ENCODE measurements around the gene FLNA. TPM values are rescaled to one million over a fixed set of nuclear protein-coding genes. Genes with fewer than 3 reads are reported as not detected.

Gene FLNA
- total and polyA plus RNA-seq, 4 experiments from 2014 or later = 87.4 to 871 (median 761) TPM

DNA sequence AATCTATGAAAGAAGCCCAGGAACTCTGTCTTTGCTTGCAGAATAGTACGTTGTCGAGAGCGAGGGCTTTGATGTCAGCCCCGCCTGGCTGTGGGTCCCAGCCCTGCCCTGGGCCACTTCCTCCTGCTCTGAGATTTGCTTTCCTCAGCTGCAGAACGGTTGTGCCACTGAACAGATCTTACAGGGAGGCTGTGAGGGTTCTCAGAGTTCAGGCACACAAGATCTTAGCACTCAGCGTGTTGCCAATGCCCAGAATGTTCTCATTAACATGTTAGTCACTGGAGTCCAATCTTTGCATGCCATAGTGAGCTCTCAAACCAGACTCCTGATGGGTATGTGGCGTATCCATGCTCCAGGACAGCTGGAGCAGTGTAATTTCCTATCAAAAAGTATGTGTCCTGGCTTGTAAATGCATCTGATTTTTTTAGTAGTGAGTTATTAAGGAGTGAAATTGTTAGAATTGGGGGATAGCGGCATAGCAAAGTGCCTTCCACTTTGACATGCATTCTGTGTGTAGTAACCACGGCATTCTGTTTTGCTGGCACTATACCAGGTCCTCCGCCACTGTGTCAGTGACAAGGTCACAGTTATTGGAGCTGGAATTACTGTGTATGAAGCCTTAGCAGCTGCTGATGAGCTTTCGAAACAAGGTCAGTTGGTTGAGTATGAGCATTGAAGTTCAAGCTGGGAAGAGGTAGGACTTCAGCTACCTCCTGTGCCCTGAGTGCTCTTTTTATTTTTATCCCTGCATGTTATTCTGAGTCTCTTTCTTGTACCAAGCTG is 47.2 kb downstream of the FLNA start:
- ChIA-PET POLR2A (ENCODE audit: partially characterized antibody) (interaction anchor here (0.6 to 3.5 kb wide), 17 partner anchors 10 to 361 kb away, joined by 3 to 19 read pairs (median 5); partner anchors contain the start of genes RPL10 and TAFAZZIN), CTCF (ENCODE audit: partially characterized antibody) (interaction anchor here (1.0 to 3.2 kb wide), 7 partner anchors 9 to 192 kb away, joined by 3 to 15 read pairs (median 5); partner anchors contain the start of gene FLNA)
- Histone ChIP-seq H3K27ac (ENCODE audit: low read depth, low read length) (peak overlapping the region; percentile 26), H3K4me3 (ENCODE audit: low read length in 2 of 2) (peak overlapping the region; percentile 23 to 37), H3K4me1 (ENCODE audit: insufficient read depth, low read length) (peaks cover 49% of the 10 kb centered on the region), H3K36me3 (ENCODE audit: insufficient read depth, low read length) (no peaks in the 10 kb centered on the region), H3K27me3 (ENCODE audit: insufficient read depth, low read length) (no peaks in the 10 kb centered on the region), H3K9me3 (ENCODE audit: control insufficient read depth in 1 of 2, low read length in 2 of 2) (no peaks in the 10 kb centered on the region)
- DNase-seq = peak; percentile 60 to 68 (median 63)
- Mint-ChIP-seq H3K9me3 (no peaks in the 10 kb centered on the region), H3K27ac (peak overlapping the region; percentile 81 to 97 (median 90)), H3K4me3 (peak overlapping the region; percentile 65 to 87 (median 74)), H3K36me3 (no peaks in the 10 kb centered on the region), H3K27me3 (no peaks in the 10 kb centered on the region), H3K4me1 (peaks cover 24 to 50% (median 35%) of the 10 kb centered on the region in 4 donors)
- intact Hi-C loops (cut with micrococcal nuclease) = no loop called here

DNA sequence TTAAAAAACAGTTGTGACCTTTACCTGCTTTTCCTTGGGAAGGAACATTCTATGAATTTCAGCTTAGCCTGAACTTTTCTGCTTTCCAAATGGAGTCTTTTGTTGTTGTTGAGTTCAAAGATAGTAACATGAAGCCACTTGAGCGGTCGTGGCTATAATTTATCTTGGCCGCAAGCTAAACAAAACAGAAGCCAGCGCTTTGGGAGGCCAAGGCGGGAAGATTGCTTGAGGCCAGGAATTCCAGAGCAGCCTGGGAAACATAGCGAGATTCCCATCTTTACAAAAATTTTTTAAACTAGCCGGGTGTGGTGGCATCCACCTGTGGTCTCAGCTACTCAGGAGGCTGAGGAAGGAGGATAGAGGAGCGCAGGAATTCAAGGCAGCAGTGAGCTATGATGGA is 48.9 kb downstream of the FLNA start:
- H3K4me1 ChIP-seq (ENCODE audit: insufficient read depth, low read length) = peaks cover 60% of the 10 kb centered on the region
- Mint-ChIP-seq H3K27me3 (no peaks in the 10 kb centered on the region), H3K4me3 (no peak overlapping the region), H3K9me3 (no peaks in the 10 kb centered on the region), H3K36me3 (no peaks in the 10 kb centered on the region), H3K4me1 (peaks cover 34 to 62% (median 46%) of the 10 kb centered on the region in 4 donors), H3K27ac (peak overlapping the region in 6 of 7 donors; percentile 24 to 97 (median 77))
- no peak overlapping the region for H3K4me3 ChIP-seq (ENCODE audit: low read length in 2 of 2)
- POLR2A ChIA-PET (ENCODE audit: partially characterized antibody) = interaction anchor here (2.2 to 3.5 kb wide), 2 partner anchors 9 to 72 kb away, joined by 16 to 19 read pairs; partner anchors contain the start of gene RPL10
- CTCF ChIA-PET (ENCODE audit: partially characterized antibody) = interaction anchor here (1.1 to 1.5 kb wide), 2 partner anchors 17 to 51 kb away, joined by 3 read pairs; no protein-coding TSS in a partner anchor
- H3K9me3 ChIP-seq (ENCODE audit: control insufficient read depth in 1 of 2, low read length in 2 of 2) = no peaks in the 10 kb centered on the region
- intact Hi-C loops (cut with micrococcal nuclease) = no loop called here
- H3K36me3 ChIP-seq (ENCODE audit: insufficient read depth, low read length) = no peaks in the 10 kb centered on the region
- H3K27me3 ChIP-seq (ENCODE audit: insufficient read depth, low read length) = no peaks in the 10 kb centered on the region
- no peak for DNase-seq
- H3K27ac ChIP-seq (ENCODE audit: low read depth, low read length) = peak overlapping the region; percentile 26

DNA sequence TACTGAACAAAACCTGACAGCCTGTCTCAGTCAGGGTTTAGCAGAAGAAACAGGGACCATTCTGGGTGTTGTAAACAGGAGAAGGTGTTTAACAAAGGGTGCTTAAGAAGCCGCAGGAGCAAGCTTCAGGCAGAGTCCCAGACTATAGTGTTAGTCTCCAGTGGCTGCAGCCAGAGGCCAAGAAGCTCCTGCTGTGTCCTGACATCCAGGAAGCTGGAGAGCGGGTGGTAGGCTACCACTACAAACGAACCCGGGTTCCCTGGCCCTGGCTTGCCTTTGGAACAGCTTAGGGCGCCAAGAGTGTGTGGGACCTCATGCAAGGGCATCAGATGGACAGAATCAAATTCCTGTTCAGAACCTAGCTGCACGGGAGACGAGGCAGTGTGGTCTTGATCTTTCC is 50.9 kb downstream of the FLNA start:
- H3K27ac Mint-ChIP-seq = peak overlapping the region in 2 of 7 donors; percentile 2 to 4
- H3K36me3 ChIP-seq (ENCODE audit: insufficient read depth, low read length) = no peaks in the 10 kb centered on the region
- no peak overlapping the region for H3K4me3 ChIP-seq (ENCODE audit: low read length in 2 of 2)
- peaks cover 0 to 2% (median 0%) of the 10 kb centered on the region in 8 donors for H3K9me3 Mint-ChIP-seq
- no peak for DNase-seq
- H3K27me3 Mint-ChIP-seq = no peaks in the 10 kb centered on the region
- ChIA-PET CTCF (ENCODE audit: partially characterized antibody) (no interaction called here), POLR2A (ENCODE audit: partially characterized antibody) (no interaction called here)
- H3K27me3 ChIP-seq (ENCODE audit: insufficient read depth, low read length) = no peaks in the 10 kb centered on the region
- peaks cover 33 to 55% (median 44%) of the 10 kb centered on the region in 4 donors for H3K4me1 Mint-ChIP-seq
- H3K4me1 ChIP-seq (ENCODE audit: insufficient read depth, low read length) = peaks cover 48% of the 10 kb centered on the region
- H3K27ac ChIP-seq (ENCODE audit: low read depth, low read length) = no peak overlapping the region
- intact Hi-C loops (cut with micrococcal nuclease) = no loop called here
- H3K4me3 Mint-ChIP-seq = no peak overlapping the region
- H3K9me3 ChIP-seq (ENCODE audit: control insufficient read depth in 1 of 2, low read length in 2 of 2) = no peaks in the 10 kb centered on the region
- H3K36me3 Mint-ChIP-seq = no peaks in the 10 kb centered on the region

- intact Hi-C loops (cut with micrococcal nuclease) = no loop called here
- Mint-ChIP-seq H3K36me3 (no peaks in the 10 kb centered on the region), H3K9me3 (peaks cover 0 to 2% (median 0%) of the 10 kb centered on the region in 8 donors), H3K27me3 (no peaks in the 10 kb centered on the region), H3K4me3 (no peak overlapping the region), H3K4me1 (peaks cover 30 to 50% (median 41%) of the 10 kb centered on the region in 4 donors), H3K27ac (no peak overlapping the region)
- POLR2A ChIA-PET (ENCODE audit: partially characterized antibody) = no interaction called here
- Histone ChIP-seq H3K36me3 (ENCODE audit: insufficient read depth, low read length) (no peaks in the 10 kb centered on the region), H3K27me3 (ENCODE audit: insufficient read depth, low read length) (no peaks in the 10 kb centered on the region), H3K4me1 (ENCODE audit: insufficient read depth, low read length) (peaks cover 42% of the 10 kb centered on the region), H3K27ac (ENCODE audit: low read depth, low read length) (no peak overlapping the region), H3K4me3 (ENCODE audit: low read length in 2 of 2) (no peak overlapping the region), H3K9me3 (ENCODE audit: control insufficient read depth in 1 of 2, low read length in 2 of 2) (no peaks in the 10 kb centered on the region)
- CTCF ChIA-PET (ENCODE audit: partially characterized antibody) = interaction anchor here (0.9 to 1.3 kb wide), 2 partner anchors 9 to 50 kb away, joined by 4 read pairs; no protein-coding TSS in a partner anchor
- DNase-seq = no peak
Observed at GRCh38 chrX:154322890-154323289, 51.5 kb downstream of the FLNA start.

- peaks cover 0 to 4% (median 0%) of the 10 kb centered on the region in 8 donors for H3K9me3 Mint-ChIP-seq
- no peaks in the 10 kb centered on the region for H3K36me3 ChIP-seq (ENCODE audit: insufficient read depth, low read length)
- no peak overlapping the region for H3K4me3 ChIP-seq (ENCODE audit: low read length in 2 of 2)
- H3K27me3 ChIP-seq (ENCODE audit: insufficient read depth, low read length) = no peaks in the 10 kb centered on the region
- H3K4me1 Mint-ChIP-seq = peaks cover 21 to 48% (median 35%) of the 10 kb centered on the region in 4 donors
- POLR2A ChIA-PET (ENCODE audit: partially characterized antibody) = interaction anchor here (1.3 kb wide), 1 partner anchor 75 kb away, joined by 3 read pairs; no protein-coding TSS in a partner anchor
- DNase-seq = no peak
- intact Hi-C loops (cut with micrococcal nuclease) = no loop called here
- peak overlapping the region in 3 of 7 donors; percentile 30 to 59 (median 36) for H3K27ac Mint-ChIP-seq
- H3K27me3 Mint-ChIP-seq = no peaks in the 10 kb centered on the region
- H3K4me1 ChIP-seq (ENCODE audit: insufficient read depth, low read length) = peaks cover 36% of the 10 kb centered on the region
- CTCF ChIA-PET (ENCODE audit: partially characterized antibody) = interaction anchor here (1.0 kb wide), 1 partner anchor 51 kb away, joined by 4 read pairs; no protein-coding TSS in a partner anchor
- no peaks in the 10 kb centered on the region for H3K36me3 Mint-ChIP-seq
- H3K4me3 Mint-ChIP-seq = peak overlapping the region in 2 of 8 donors; percentile 39 to 48
- H3K9me3 ChIP-seq (ENCODE audit: control insufficient read depth in 1 of 2, low read length in 2 of 2) = no peaks in the 10 kb centered on the region
- H3K27ac ChIP-seq (ENCODE audit: low read depth, low read length) = no peak overlapping the region
Observed at GRCh38 chrX:154321594-154321993, 52.8 kb downstream of the FLNA start.

- POLR2A ChIA-PET (ENCODE audit: partially characterized antibody) = interaction anchor here (1.3 kb wide), 1 partner anchor 76 kb away, joined by 3 read pairs; no protein-coding TSS in a partner anchor
- peaks cover 18 to 43% (median 31%) of the 10 kb centered on the region in 4 donors for H3K4me1 Mint-ChIP-seq
- no peaks in the 10 kb centered on the region for H3K36me3 ChIP-seq (ENCODE audit: insufficient read depth, low read length)
- H3K27ac ChIP-seq (ENCODE audit: low read depth, low read length) = no peak overlapping the region
- H3K4me3 ChIP-seq (ENCODE audit: low read length in 2 of 2) = no peak overlapping the region
- H3K27me3 ChIP-seq (ENCODE audit: insufficient read depth, low read length) = no peaks in the 10 kb centered on the region
- CTCF ChIA-PET (ENCODE audit: partially characterized antibody) = interaction anchor here (1.0 kb wide), 1 partner anchor 52 kb away, joined by 4 read pairs; no protein-coding TSS in a partner anchor
- peak overlapping the region in 1 of 8 donors; percentile 48 for H3K4me3 Mint-ChIP-seq
- peaks cover 0 to 4% (median 0%) of the 10 kb centered on the region in 8 donors for H3K9me3 Mint-ChIP-seq
- H3K4me1 ChIP-seq (ENCODE audit: insufficient read depth, low read length) = peaks cover 31% of the 10 kb centered on the region
- H3K27me3 Mint-ChIP-seq = no peaks in the 10 kb centered on the region
- H3K27ac Mint-ChIP-seq = peak overlapping the region in 2 of 7 donors; percentile 30 to 36
- no peak for DNase-seq
- intact Hi-C loops (cut with micrococcal nuclease) = no loop called here
- H3K36me3 Mint-ChIP-seq = no peaks in the 10 kb centered on the region
- H3K9me3 ChIP-seq (ENCODE audit: control insufficient read depth in 1 of 2, low read length in 2 of 2) = no peaks in the 10 kb centered on the region
Observed at GRCh38 chrX:154321152-154321551, 53.3 kb downstream of the FLNA start.

GRCh38 chrX:154320406-154320805 is 54.0 kb downstream of the FLNA start:
- Histone ChIP-seq H3K36me3 (ENCODE audit: insufficient read depth, low read length) (no peaks in the 10 kb centered on the region), H3K9me3 (ENCODE audit: control insufficient read depth in 1 of 2, low read length in 2 of 2) (no peaks in the 10 kb centered on the region), H3K4me3 (ENCODE audit: low read length in 2 of 2) (no peak overlapping the region), H3K27ac (ENCODE audit: low read depth, low read length) (no peak overlapping the region), H3K27me3 (ENCODE audit: insufficient read depth, low read length) (no peaks in the 10 kb centered on the region), H3K4me1 (ENCODE audit: insufficient read depth, low read length) (peaks cover 24% of the 10 kb centered on the region)
- no peaks in the 10 kb centered on the region for H3K27me3 Mint-ChIP-seq
- DNase-seq = no peak
- ChIA-PET CTCF (ENCODE audit: partially characterized antibody) (no interaction called here), POLR2A (ENCODE audit: partially characterized antibody) (no interaction called here)
- H3K9me3 Mint-ChIP-seq = peaks cover 0 to 4% (median 0%) of the 10 kb centered on the region in 8 donors
- H3K4me3 Mint-ChIP-seq = no peak overlapping the region
- intact Hi-C loops (cut with micrococcal nuclease) = no loop called here
- H3K27ac Mint-ChIP-seq = peak overlapping the region in 2 of 7 donors; percentile 18 to 47
- H3K4me1 Mint-ChIP-seq = peaks cover 14 to 36% (median 26%) of the 10 kb centered on the region in 4 donors
- no peaks in the 10 kb centered on the region for H3K36me3 Mint-ChIP-seq

Data from CD4-positive, alpha-beta memory T cell (primary cell).